A549 (cell line): Measurements from ENCODE around the gene LY6G5C.

Source experiments
- BHLHE40 ChIP-seq: IDR thresholded peaks from 2 replicates; pipeline ENCODE4 v1.6.1; 2012; ENCODE audit warnings: low read depth, low read length, inconsistent platforms
- POLR2A ChIP-seq: IDR thresholded peaks from 2 replicates; pipeline ENCODE4 v1.6.1; 2012; ENCODE audit warnings: mild to moderate bottlenecking, low read length
- RFX5 ChIP-seq: fragments of 450-650 bp; IDR thresholded peaks from 2 replicates; pipeline ENCODE4 v1.7.1; 2014; ENCODE audit warnings: antibody characterized with exemption, mild to moderate bottlenecking, moderate library complexity
- TF ChIP-seq, protein P1 (sequence below): fragments of >200 bp; sonication (Bioruptor Twin); formaldehyde crosslinking; IDR thresholded peaks from 3 replicates; pipeline ENCODE4 v1.5.1; 2016
- TF ChIP-seq, protein P2 (sequence below): fragments of 200-600 bp; sonication (generic); IDR thresholded peaks from 2 replicates; pipeline ENCODE4 v1.6.1; 2016; ENCODE audit warnings: antibody characterized with exemption, mild to moderate bottlenecking, moderate library complexity

DNA sequence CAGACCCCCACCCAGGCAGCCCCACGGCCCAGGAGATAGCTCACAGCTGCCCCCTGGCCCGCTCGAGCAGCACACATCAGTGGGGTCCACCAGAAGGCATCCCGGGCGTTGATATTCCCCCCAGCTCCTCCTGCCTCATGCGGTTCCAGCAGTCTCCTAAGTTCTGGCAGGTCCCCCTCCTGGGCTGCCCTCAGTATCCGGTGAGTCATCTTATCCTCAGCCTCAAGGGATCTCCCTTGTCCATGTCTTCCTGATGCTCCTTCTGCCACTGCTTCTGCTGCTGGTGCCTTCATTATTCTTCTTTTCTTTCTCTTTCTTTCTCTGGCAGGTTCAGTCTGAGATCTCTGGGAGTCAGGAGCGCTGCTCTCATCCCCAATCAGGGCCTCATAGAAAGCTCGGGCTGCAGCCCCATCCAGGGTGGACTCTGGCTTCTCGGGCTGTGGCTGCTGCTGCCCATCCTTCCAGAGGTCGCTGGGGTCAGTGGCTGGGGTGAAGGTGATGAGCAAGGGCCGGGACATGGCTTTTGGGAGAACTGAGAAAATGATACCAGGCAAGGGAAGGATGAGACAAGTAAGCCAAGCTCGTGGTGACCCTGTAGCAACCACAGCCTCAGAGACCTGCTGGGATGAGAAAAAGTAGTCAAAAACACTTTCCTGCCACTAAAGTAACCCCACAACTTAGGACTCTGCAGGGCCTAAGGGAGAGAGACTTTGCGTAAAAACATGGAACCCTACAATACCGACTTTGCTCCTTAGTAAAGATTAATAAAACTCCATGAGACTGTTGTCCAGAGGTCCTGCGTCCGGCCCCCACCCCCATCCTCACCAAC is 16.7 kb downstream of the LY6G5C start:
- TF ChIP-seq, protein P1, sequence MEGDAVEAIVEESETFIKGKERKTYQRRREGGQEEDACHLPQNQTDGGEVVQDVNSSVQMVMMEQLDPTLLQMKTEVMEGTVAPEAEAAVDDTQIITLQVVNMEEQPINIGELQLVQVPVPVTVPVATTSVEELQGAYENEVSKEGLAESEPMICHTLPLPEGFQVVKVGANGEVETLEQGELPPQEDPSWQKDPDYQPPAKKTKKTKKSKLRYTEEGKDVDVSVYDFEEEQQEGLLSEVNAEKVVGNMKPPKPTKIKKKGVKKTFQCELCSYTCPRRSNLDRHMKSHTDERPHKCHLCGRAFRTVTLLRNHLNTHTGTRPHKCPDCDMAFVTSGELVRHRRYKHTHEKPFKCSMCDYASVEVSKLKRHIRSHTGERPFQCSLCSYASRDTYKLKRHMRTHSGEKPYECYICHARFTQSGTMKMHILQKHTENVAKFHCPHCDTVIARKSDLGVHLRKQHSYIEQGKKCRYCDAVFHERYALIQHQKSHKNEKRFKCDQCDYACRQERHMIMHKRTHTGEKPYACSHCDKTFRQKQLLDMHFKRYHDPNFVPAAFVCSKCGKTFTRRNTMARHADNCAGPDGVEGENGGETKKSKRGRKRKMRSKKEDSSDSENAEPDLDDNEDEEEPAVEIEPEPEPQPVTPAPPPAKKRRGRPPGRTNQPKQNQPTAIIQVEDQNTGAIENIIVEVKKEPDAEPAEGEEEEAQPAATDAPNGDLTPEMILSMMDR = no peak
- TF ChIP-seq POLR2A = no peak
- TF ChIP-seq RFX5 = no peak
- TF ChIP-seq, protein P2, sequence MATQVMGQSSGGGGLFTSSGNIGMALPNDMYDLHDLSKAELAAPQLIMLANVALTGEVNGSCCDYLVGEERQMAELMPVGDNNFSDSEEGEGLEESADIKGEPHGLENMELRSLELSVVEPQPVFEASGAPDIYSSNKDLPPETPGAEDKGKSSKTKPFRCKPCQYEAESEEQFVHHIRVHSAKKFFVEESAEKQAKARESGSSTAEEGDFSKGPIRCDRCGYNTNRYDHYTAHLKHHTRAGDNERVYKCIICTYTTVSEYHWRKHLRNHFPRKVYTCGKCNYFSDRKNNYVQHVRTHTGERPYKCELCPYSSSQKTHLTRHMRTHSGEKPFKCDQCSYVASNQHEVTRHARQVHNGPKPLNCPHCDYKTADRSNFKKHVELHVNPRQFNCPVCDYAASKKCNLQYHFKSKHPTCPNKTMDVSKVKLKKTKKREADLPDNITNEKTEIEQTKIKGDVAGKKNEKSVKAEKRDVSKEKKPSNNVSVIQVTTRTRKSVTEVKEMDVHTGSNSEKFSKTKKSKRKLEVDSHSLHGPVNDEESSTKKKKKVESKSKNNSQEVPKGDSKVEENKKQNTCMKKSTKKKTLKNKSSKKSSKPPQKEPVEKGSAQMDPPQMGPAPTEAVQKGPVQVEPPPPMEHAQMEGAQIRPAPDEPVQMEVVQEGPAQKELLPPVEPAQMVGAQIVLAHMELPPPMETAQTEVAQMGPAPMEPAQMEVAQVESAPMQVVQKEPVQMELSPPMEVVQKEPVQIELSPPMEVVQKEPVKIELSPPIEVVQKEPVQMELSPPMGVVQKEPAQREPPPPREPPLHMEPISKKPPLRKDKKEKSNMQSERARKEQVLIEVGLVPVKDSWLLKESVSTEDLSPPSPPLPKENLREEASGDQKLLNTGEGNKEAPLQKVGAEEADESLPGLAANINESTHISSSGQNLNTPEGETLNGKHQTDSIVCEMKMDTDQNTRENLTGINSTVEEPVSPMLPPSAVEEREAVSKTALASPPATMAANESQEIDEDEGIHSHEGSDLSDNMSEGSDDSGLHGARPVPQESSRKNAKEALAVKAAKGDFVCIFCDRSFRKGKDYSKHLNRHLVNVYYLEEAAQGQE = no peak
- no peak for TF ChIP-seq BHLHE40
